ENCODE measurements around the gene TK2. TPM values are rescaled to one million over a fixed set of nuclear protein-coding genes. Genes with fewer than 3 reads are reported as not detected.

TK2 gene
- total RNA-seq, 4 donors from 2014 or later: 15.7 to 20.6 (median 16.6) TPM

- DNase-seq: no peak
- 60 to 86% methylated on average over 1 to 3 of the region's 3 CpGs for WGBS, 2 donors (ENCODE audit: low coverage in 1 of 2)
- H3K4me1 ChIP-seq: peaks cover 0 to 4% (median 0%) of the 10 kb centered on the region in 4 donors
- no peak overlapping the region for H3K4me3 ChIP-seq
- H3K36me3 ChIP-seq: peaks cover 0 to 10% (median 4%) of the 10 kb centered on the region in 4 donors
- H3K9me3 ChIP-seq: no peaks in the 10 kb centered on the region
- no peaks in the 10 kb centered on the region for H3K27me3 ChIP-seq
- H3K27ac ChIP-seq: no peak overlapping the region
- no peak for TF ChIP-seq POLR2A (IDR thresholded peaks at IDR 0.05)
- TF ChIP-seq POLR2AphosphoS5 (IDR thresholded peaks at IDR 0.05): no peak
- no peak for TF ChIP-seq EP300 (IDR thresholded peaks at IDR 0.05; ENCODE audit: low read depth)
- TF ChIP-seq CTCF (IDR thresholded peaks at IDR 0.05): no peak
- in situ Hi-C loops (cut with MboI; ENCODE audit: low pct_ligation_motif_present in 1 of 4, low pct_unique_long_range_greater_than_20kb in 1 of 4, low sequenced_read_pairs in 3 of 4): no loop called here
- intact Hi-C loops (cut with DNase I; ENCODE audit: low total_unique reads): no loop called here
Measured at GRCh38 chr16:66539623-66540469, 10.1 kb downstream of the TK2 start.

GRCh38 chr16:66538910-66539309, 11.0 kb downstream of the TK2 start:
- WGBS, 2 donors (ENCODE audit: low coverage in 1 of 2): 70 to 88% methylated on average over 2 to 5 of the region's 5 CpGs

GRCh38 chr16:66537236-66537635, 12.7 kb downstream of the TK2 start:
- H3K27me3 ChIP-seq: no peaks in the 10 kb centered on the region
- intact Hi-C loops (cut with DNase I; ENCODE audit: low total_unique reads): no loop called here
- TF ChIP-seq POLR2A (IDR thresholded peaks at IDR 0.05): no peak
- TF ChIP-seq CTCF (IDR thresholded peaks at IDR 0.05): no peak
- no peak for TF ChIP-seq POLR2AphosphoS5 (IDR thresholded peaks at IDR 0.05)
- TF ChIP-seq EP300 (IDR thresholded peaks at IDR 0.05; ENCODE audit: low read depth): no peak
- H3K9me3 ChIP-seq: no peaks in the 10 kb centered on the region
- H3K27ac ChIP-seq: no peak overlapping the region
- H3K4me3 ChIP-seq: no peak overlapping the region
- peaks cover 0 to 4% (median 0%) of the 10 kb centered on the region in 4 donors for H3K4me1 ChIP-seq
- DNase-seq: no peak
- in situ Hi-C loops (cut with MboI; ENCODE audit: low pct_ligation_motif_present in 1 of 4, low pct_unique_long_range_greater_than_20kb in 1 of 4, low sequenced_read_pairs in 3 of 4): no loop called here
- 93% methylated on average over 2 of the region's 2 CpGs; no CpG with 5 or more reads in 1 of the 2 donors for WGBS, 2 donors (ENCODE audit: low coverage in 1 of 2)
- H3K36me3 ChIP-seq: peaks cover 0 to 10% (median 0%) of the 10 kb centered on the region in 4 donors

More at GRCh38 chr16:66538910-66539309, 11.0 kb downstream of the TK2 start:
- no peak for DNase-seq
- Histone ChIP-seq H3K27ac (no peak overlapping the region), H3K36me3 (peaks cover 0 to 10% (median 4%) of the 10 kb centered on the region in 4 donors), H3K4me1 (peaks cover 0 to 4% (median 0%) of the 10 kb centered on the region in 4 donors), H3K27me3 (no peaks in the 10 kb centered on the region), H3K4me3 (no peak overlapping the region), H3K9me3 (no peaks in the 10 kb centered on the region)
- intact Hi-C loops (cut with DNase I; ENCODE audit: low total_unique reads) (no loop called here), in situ Hi-C loops (cut with MboI; ENCODE audit: low pct_ligation_motif_present in 1 of 4, low pct_unique_long_range_greater_than_20kb in 1 of 4, low sequenced_read_pairs in 3 of 4) (no loop called here)
- TF ChIP-seq EP300 (IDR thresholded peaks at IDR 0.05; ENCODE audit: low read depth): no peak
- TF ChIP-seq POLR2A (IDR thresholded peaks at IDR 0.05): no peak
- TF ChIP-seq POLR2AphosphoS5 (IDR thresholded peaks at IDR 0.05): no peak
- no peak for TF ChIP-seq CTCF (IDR thresholded peaks at IDR 0.05)

- Histone ChIP-seq H3K4me3 (no peak overlapping the region), H3K4me1 (peaks cover 0 to 4% (median 0%) of the 10 kb centered on the region in 4 donors), H3K36me3 (peaks cover 0 to 13% (median under 1%) of the 10 kb centered on the region in 4 donors), H3K27me3 (no peaks in the 10 kb centered on the region), H3K27ac (no peak overlapping the region), H3K9me3 (no peaks in the 10 kb centered on the region)
- intact Hi-C loops (cut with DNase I; ENCODE audit: low total_unique reads) (no loop called here), in situ Hi-C loops (cut with MboI; ENCODE audit: low pct_ligation_motif_present in 1 of 4, low pct_unique_long_range_greater_than_20kb in 1 of 4, low sequenced_read_pairs in 3 of 4) (no loop called here)
- TF ChIP-seq EP300 (IDR thresholded peaks at IDR 0.05; ENCODE audit: low read depth) (no peak), CTCF (IDR thresholded peaks at IDR 0.05) (no peak), POLR2A (IDR thresholded peaks at IDR 0.05) (no peak), POLR2AphosphoS5 (IDR thresholded peaks at IDR 0.05) (no peak)
- DNase-seq: no peak
- WGBS, 2 donors (ENCODE audit: low coverage in 1 of 2): 91% methylated on average over 4 of the region's 4 CpGs; no CpG with 5 or more reads in 1 of the 2 donors
Measured at GRCh38 chr16:66536525-66536924, 13.4 kb downstream of the TK2 start.

Data from transverse colon (tissue), 4 donors.